PC-9 (cell line): ENCODE measurements around the gene CLNK.

ENCODE experiments used
- EZH2 ChIP-seq: fragments of 200-600 bp; sonication (generic); IDR thresholded peaks from 2 replicates; pipeline ENCODE4 v1.8.0; 2017; ENCODE audit warnings: antibody characterized with exemption, low read depth
- TF ChIP-seq, protein P1 (sequence below): fragments of 200-600 bp; sonication (generic); conservative IDR thresholded peaks from 2 replicates; pipeline ENCODE4 v1.6.1; 2017; ENCODE audit warnings: mixed run types, antibody characterized with exemption, mild to moderate bottlenecking, moderate library complexity

GRCh38 chr4:10565166-10565780, 119.3 kb downstream of the CLNK start:
- TF ChIP-seq, protein P1, sequence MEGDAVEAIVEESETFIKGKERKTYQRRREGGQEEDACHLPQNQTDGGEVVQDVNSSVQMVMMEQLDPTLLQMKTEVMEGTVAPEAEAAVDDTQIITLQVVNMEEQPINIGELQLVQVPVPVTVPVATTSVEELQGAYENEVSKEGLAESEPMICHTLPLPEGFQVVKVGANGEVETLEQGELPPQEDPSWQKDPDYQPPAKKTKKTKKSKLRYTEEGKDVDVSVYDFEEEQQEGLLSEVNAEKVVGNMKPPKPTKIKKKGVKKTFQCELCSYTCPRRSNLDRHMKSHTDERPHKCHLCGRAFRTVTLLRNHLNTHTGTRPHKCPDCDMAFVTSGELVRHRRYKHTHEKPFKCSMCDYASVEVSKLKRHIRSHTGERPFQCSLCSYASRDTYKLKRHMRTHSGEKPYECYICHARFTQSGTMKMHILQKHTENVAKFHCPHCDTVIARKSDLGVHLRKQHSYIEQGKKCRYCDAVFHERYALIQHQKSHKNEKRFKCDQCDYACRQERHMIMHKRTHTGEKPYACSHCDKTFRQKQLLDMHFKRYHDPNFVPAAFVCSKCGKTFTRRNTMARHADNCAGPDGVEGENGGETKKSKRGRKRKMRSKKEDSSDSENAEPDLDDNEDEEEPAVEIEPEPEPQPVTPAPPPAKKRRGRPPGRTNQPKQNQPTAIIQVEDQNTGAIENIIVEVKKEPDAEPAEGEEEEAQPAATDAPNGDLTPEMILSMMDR = no peak
- no peak for TF ChIP-seq EZH2
